OCI-LY7 (cell line): ENCODE data around the gene HYCC2.

Source experiments
- EZH2phosphoT487 ChIP-seq: fragments of 200-600 bp; sonication (generic); IDR thresholded peaks from 2 replicates; pipeline ENCODE4 v1.6.1; 2018; ENCODE audit warnings: low read depth, borderline replicate concordance, mild to moderate bottlenecking, mixed run types, antibody characterized with exemption, low read length, moderate library complexity, mixed read lengths
- TF ChIP-seq, protein P1 (sequence below): fragments of 200-600 bp; sonication (generic); conservative IDR thresholded peaks from 2 replicates; pipeline ENCODE4 v1.5.1; 2014; ENCODE audit warnings: mild to moderate bottlenecking, antibody characterized with exemption, low read length, moderate library complexity, mixed read lengths

DNA sequence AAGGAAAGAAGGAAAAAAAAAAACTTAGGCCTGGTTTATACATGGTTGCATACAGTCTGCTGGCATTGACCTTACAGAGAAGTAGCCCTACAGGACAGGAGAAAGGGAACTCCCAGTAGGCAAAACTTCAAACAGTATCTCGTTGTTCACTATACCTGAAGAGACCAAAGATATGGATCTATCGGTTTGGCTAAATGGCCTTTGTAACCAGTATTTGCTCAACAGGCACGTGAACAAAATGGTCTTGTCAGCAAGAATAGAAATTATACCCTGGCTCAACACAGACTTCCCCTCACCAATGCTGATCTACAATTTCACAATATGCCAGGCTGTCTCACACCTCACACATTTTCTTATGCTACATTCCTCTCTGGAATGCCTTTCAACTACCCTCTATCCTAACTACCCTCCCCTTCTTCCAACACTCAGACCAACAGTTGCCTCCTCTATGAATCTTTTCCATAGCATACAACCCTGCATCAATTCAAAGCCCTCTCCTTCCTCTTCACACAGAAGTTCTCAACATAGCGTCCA, 13.7 kb downstream of the HYCC2 start:
- TF ChIP-seq, protein P1, sequence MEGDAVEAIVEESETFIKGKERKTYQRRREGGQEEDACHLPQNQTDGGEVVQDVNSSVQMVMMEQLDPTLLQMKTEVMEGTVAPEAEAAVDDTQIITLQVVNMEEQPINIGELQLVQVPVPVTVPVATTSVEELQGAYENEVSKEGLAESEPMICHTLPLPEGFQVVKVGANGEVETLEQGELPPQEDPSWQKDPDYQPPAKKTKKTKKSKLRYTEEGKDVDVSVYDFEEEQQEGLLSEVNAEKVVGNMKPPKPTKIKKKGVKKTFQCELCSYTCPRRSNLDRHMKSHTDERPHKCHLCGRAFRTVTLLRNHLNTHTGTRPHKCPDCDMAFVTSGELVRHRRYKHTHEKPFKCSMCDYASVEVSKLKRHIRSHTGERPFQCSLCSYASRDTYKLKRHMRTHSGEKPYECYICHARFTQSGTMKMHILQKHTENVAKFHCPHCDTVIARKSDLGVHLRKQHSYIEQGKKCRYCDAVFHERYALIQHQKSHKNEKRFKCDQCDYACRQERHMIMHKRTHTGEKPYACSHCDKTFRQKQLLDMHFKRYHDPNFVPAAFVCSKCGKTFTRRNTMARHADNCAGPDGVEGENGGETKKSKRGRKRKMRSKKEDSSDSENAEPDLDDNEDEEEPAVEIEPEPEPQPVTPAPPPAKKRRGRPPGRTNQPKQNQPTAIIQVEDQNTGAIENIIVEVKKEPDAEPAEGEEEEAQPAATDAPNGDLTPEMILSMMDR: no peak
- TF ChIP-seq EZH2phosphoT487: no peak
